ENCODE data around the gene ALLC.

- TF ChIP-seq CTCF (IDR thresholded peaks at IDR 0.05 in 8 of 11, conservative IDR thresholded peaks at IDR 0.05 in 3 of 11) = no peak
- TF ChIP-seq POLR2A (IDR thresholded peaks at IDR 0.05) = no peak
These were observed 21.2 kb downstream of the ALLC start for GRCh38 chr2:3679180-3679579.
